HCT116 (cell line): Measurements from ENCODE around the gene RPRD1B. TPM values are rescaled to one million over a fixed set of nuclear protein-coding genes. Genes with fewer than 3 reads are reported as not detected.

Experiments used
- ATAC-seq: fragments of 200-7000 bp; cut with Tn5 transposase; 2 replicates; pipeline ENCODE4 v1.9.1; 2020; ENCODE audit warnings: mild to moderate bottlenecking, moderate library complexity
- BruUV-seq: library from RNA; stranded (reverse); fragments of 400-500 nt; replicated peaks from 2 replicates; lab custom pipeline; 2021; lab: Mats Ljungman, UMichigan
- CTCF ChIA-PET: fragments of 300-600 bp; sonication (Branson Sonifier 250); formaldehyde crosslinking; loops from one replicate; lab custom pipeline; 2021; ENCODE audit warnings: antibody characterized with exemption; lab: Charles Lee
- POLR2A ChIA-PET: fragments of 300-600, 350-600 bp; sonication (Branson Sonifier 250); formaldehyde crosslinking; loops from one replicate; lab custom pipeline; 2021; ENCODE audit warnings: antibody characterized with exemption; lab: Charles Lee
- RAD21 ChIA-PET, 2 experiments: fragments of 300-600 bp; sonication (Branson Sonifier 250); formaldehyde crosslinking; loops; one replicate each; lab custom pipeline; 2023; ENCODE audit warnings: low total read pairs in 2 of 2; ENCODE audit not compliant: uncharacterized antibody in 2 of 2, unreplicated experiment in 2 of 2, low non-redundant PET in 1 of 2; lab: Charles Lee
- DNase-seq: peaks from one replicate; pipeline ENCODE4 v3.0.0-alpha.2; 2010; ENCODE audit warnings: low read depth, low spot score
- H2AFZ ChIP-seq: fragments of 200-600 bp; shearing (Covaris generic), sonication (generic); 2 replicates; pipeline ENCODE4 v1.6.1; 2017; ENCODE audit warnings: low read depth, mixed run types, mixed read lengths, antibody characterized with exemption, low read length; ENCODE audit not compliant: poor library complexity, severe bottlenecking
- H3K27ac ChIP-seq: 2 replicates; pipeline ENCODE4 v1.5.1; 2012; ENCODE audit warnings: low read depth, low read length
- H3K27me3 ChIP-seq: fragments of 200-600 bp; sonication (generic); 2 replicates; pipeline ENCODE4 v1.6.1; 2016; ENCODE audit warnings: mixed run types, low read length, mixed read lengths; ENCODE audit not compliant: insufficient read depth
- H3K36me3 ChIP-seq, 2 experiments: fragments of 200-500 bp in 1 of 2; fragments of 200-600 bp in 1 of 2; sonication (Bioruptor generic) in 1 of 2; sonication (generic) in 1 of 2; 2 replicates each; pipeline versions ENCODE4 v1.5.1 to v1.6.1; 2014 to 2016; ENCODE audit warnings: low read length in 2 of 2, inconsistent platforms in 1 of 2, mixed read lengths in 1 of 2, mixed run types in 1 of 2; ENCODE audit not compliant: insufficient read depth in 2 of 2, control insufficient read depth in 1 of 2
- H3K4me1 ChIP-seq, 2 experiments: fragments of 200-600 bp in 1 of 2; sonication (generic) in 1 of 2; 2 replicates each; pipeline versions ENCODE4 v1.5.1 to v1.6.1; 2012 to 2017; ENCODE audit warnings: low read length in 2 of 2, inconsistent platforms in 1 of 2, mild to moderate bottlenecking in 1 of 2, mixed read lengths in 1 of 2, mixed run types in 1 of 2, moderate library complexity in 1 of 2; ENCODE audit not compliant: insufficient read depth in 2 of 2, control insufficient read depth in 1 of 2
- H3K4me2 ChIP-seq: fragments of 200-600 bp; sonication (generic); 2 replicates; pipeline ENCODE4 v1.6.1; 2017; ENCODE audit warnings: mixed run types, low read length, mixed read lengths
- H3K4me3 ChIP-seq, 2 experiments: fragments of 200-600 bp in 1 of 2; sonication (generic) in 1 of 2; replicated peaks in 1 of 2; 2 replicates each; pipeline ENCODE4 v1.5.1; 2011 to 2016; ENCODE audit warnings: low read length in 2 of 2, control low read depth in 1 of 2, low read depth in 1 of 2, mild to moderate bottlenecking in 1 of 2, mixed read lengths in 1 of 2, mixed run types in 1 of 2
- H3K79me2 ChIP-seq: fragments of 200-600 bp; sonication (generic); 2 replicates; pipeline ENCODE4 v1.6.1; 2017; ENCODE audit warnings: mild to moderate bottlenecking, mixed run types, low read length, moderate library complexity, mixed read lengths; ENCODE audit not compliant: insufficient read depth
- H3K9ac ChIP-seq: fragments of 200-600 bp; sonication (generic); 2 replicates; pipeline ENCODE4 v1.6.1; 2016; ENCODE audit warnings: low read length, mixed read lengths
- H3K9me2 ChIP-seq: fragments of 200-600 bp; sonication (generic), shearing (Covaris generic); 2 replicates; pipeline ENCODE4 v1.6.1; 2017; ENCODE audit warnings: mixed run types, mild to moderate bottlenecking, moderate library complexity; ENCODE audit not compliant: insufficient read depth
- H3K9me3 ChIP-seq, 2 experiments: fragments of 200-500 bp in 1 of 2; fragments of 200-600 bp in 1 of 2; sonication (Bioruptor generic) in 1 of 2; sonication (generic) in 1 of 2; 2 replicates each; pipeline ENCODE4 v1.6.1; 2014 to 2017; ENCODE audit warnings: low read length in 2 of 2, mixed read lengths in 2 of 2, inconsistent platforms in 1 of 2, low read depth in 1 of 2, mild to moderate bottlenecking in 1 of 2, mixed run types in 1 of 2, moderate library complexity in 1 of 2; ENCODE audit not compliant: control insufficient read depth in 1 of 2, insufficient read depth in 1 of 2
- H4K20me1 ChIP-seq: fragments of 200-600 bp; sonication (generic), shearing (Covaris generic); 2 replicates; pipeline ENCODE4 v1.6.1; 2017; ENCODE audit warnings: mixed run types, mild to moderate bottlenecking, moderate library complexity; ENCODE audit not compliant: insufficient read depth
- CBX3 ChIP-seq: IDR thresholded peaks from 2 replicates; pipeline ENCODE4 v1.6.1; 2012; ENCODE audit warnings: low read depth
- POLR2A ChIP-seq: IDR thresholded peaks from 2 replicates; pipeline ENCODE4 v1.7.0; 2011; ENCODE audit warnings: borderline replicate concordance; ENCODE audit not compliant: insufficient read depth, insufficient read length; ENCODE audit errors: extremely low read depth
- REST ChIP-seq: IDR thresholded peaks from 2 replicates; pipeline ENCODE4 v1.6.1; 2012; ENCODE audit warnings: low read depth
- SIN3A ChIP-seq: IDR thresholded peaks from 2 replicates; pipeline ENCODE4 v1.6.1; 2012; ENCODE audit warnings: low read depth
- SP1 ChIP-seq: IDR thresholded peaks from 2 replicates; pipeline ENCODE4 v1.6.1; 2012; ENCODE audit warnings: low read depth
- YY1 ChIP-seq: IDR thresholded peaks from 2 replicates; pipeline ENCODE4 v1.6.1; 2011; ENCODE audit warnings: low read length, low read depth, moderate library complexity, mild to moderate bottlenecking; ENCODE audit not compliant: insufficient replicate concordance; ENCODE audit errors: extremely low read depth
- intact Hi-C: fragments of 100-400 bp; cut with micrococcal nuclease; formaldehyde crosslinking; loops from 2 replicates; pipeline ENCODE4 v1.10.0; 2022
- total RNA-seq: library from RNA; stranded (reverse); gene quantifications from one replicate; pipeline ENCODE4 v1.2.1, GENCODE V29; 2021; ENCODE audit not compliant: unreplicated experiment

RPRD1B gene
- total RNA-seq, 1 experiment from 2014 or later: 30.7 TPM

GRCh38 chr20:38108986-38109541 is 75.5 kb downstream of the RPRD1B start:
- no peak overlapping the region for H3K9ac ChIP-seq
- H3K9me2 ChIP-seq: no peaks in the 10 kb centered on the region
- H3K36me3 ChIP-seq: no peaks in the 10 kb centered on the region
- ATAC-seq (no peak), DNase-seq (no peak)
- ChIA-PET POLR2A (no interaction called here), RAD21 (no interaction called here), CTCF (interaction anchor here (1.2 to 1.7 kb wide), 2 partner anchors 36 to 112 kb away, joined by 4 read pairs; no protein-coding TSS in a partner anchor)
- BruUV-seq: no TSS peak
- no peaks in the 10 kb centered on the region for H4K20me1 ChIP-seq
- intact Hi-C loops: no loop called here
- H3K27ac ChIP-seq: no peak overlapping the region
- no peaks in the 10 kb centered on the region for H3K79me2 ChIP-seq
- no peak overlapping the region for H3K4me2 ChIP-seq
- peaks cover 10 to 27% of the 10 kb centered on the region in 2 experiments; a peak in 3 of 4 replicates for H3K4me1 ChIP-seq
- TF ChIP-seq YY1: no peak
- TF ChIP-seq CBX3: no peak
- no peak for TF ChIP-seq REST
- TF ChIP-seq SP1: no peak
- no peak for TF ChIP-seq SIN3A
- TF ChIP-seq POLR2A: no peak
- no peak overlapping the region for H3K4me3 ChIP-seq
- no peaks in the 10 kb centered on the region for H3K9me3 ChIP-seq
- no peaks in the 10 kb centered on the region for H3K27me3 ChIP-seq
- H2AFZ ChIP-seq: no peak overlapping the region
